Activated CD4-positive, alpha-beta T cell treated with anti-CD3 and anti-CD28 coated beads, Interleukin-10, Interleukin-2, amounts not matched to agents 100 ng/mL and 50 ng/mL, durations not matched to agents 16 hours and 8 hours (primary cell): Measurements from ENCODE around the gene ST8SIA1.
A peak's percentile ranks its signal among the peaks of the same experiment; 100 is the strongest.

ENCODE experiments used
- DNase-seq: peaks from one replicate; pipeline ENCODE4 v3.0.0-alpha.2; 2020

Gene ST8SIA1

DNA sequence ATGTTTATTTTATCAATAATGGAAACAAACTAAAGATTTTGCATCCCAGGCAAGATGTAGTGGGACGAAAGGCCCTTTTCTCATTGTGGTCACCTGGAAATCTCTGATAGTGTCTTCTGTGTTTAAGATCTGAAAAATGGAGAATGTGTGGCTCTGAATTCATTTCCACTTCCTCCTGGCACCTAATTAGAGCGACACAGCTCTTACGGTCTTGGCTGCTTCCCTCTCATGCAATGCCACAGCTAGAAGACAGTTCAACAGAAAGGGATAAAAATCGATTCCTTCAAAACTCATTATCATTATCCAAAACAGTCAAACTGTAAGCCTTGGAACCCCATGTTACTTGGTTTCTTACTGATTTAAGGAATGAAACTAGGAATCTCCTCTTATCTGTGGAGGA is 9.3 kb downstream of the ST8SIA1 start:
- no peak for DNase-seq

DNA sequence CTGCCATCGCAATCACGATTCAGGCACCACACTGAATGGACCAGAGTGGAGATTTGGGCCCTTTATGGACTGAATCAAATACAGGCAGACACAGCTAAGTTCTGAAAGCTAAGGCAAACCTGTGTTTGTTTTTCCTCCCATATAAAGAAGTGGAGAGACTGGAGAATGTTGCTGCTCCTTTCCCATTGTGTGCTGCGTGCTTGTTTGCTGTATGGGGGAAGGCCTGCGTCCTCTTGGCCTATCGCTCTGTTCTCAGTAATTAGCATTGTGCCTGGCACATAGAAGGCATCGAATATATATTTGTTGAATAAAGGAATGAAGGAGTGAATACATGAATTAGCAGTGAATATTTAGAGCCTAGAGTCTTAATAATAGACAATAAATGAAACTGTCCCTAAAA is 12.4 kb downstream of the ST8SIA1 start:
- DNase-seq, result no peak

DNA sequence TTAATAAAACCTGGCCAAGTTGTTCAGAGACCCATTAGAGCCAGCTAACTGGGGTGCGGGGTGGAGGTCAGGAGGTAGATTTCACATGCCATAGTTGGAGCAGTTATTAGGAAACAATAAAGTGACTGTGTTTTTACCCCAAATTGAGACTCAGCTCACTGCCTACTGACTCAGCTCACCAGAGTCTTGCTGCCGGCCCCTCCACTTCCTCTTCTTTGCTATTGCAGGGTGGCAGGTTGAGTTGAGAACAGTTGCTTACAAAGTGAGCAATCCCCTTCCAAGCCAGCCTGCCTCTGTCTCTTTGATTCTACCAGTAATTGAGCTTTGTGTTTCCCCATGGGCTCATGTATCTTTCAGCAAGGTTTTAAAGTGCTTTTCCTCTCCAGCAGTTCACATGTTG is 12.9 kb downstream of the ST8SIA1 start:
- peak; percentile 24 for DNase-seq

DNA sequence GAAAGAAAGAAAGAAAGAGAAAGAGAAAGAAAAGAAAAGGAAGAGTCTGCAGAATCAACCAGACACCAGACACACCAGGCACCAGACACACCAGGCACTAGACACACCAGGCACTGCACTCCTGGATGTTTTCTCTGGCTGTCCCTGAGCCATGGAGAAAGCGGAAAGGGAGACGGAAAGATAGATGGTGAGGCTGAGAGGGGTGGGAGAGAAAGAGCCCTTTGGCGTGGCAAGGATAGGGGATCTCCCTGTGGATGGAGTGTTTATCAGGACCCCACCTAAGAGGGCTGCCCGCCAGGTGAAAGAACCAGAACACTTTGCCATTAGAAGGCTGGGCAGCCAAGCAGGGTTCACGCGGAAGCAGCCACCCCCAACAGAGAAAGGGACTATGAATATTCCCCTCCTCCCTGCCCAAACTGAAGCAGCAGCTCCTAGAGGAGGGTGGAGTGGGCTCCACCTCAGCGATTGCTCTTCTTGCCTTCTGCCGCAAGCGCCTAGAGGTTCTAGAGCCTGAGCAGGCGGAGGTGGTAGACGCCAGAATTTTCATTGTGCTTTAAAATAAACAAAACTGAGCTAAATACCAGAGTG is 13.4 kb downstream of the ST8SIA1 start:
- DNase-seq, result no peak

DNA sequence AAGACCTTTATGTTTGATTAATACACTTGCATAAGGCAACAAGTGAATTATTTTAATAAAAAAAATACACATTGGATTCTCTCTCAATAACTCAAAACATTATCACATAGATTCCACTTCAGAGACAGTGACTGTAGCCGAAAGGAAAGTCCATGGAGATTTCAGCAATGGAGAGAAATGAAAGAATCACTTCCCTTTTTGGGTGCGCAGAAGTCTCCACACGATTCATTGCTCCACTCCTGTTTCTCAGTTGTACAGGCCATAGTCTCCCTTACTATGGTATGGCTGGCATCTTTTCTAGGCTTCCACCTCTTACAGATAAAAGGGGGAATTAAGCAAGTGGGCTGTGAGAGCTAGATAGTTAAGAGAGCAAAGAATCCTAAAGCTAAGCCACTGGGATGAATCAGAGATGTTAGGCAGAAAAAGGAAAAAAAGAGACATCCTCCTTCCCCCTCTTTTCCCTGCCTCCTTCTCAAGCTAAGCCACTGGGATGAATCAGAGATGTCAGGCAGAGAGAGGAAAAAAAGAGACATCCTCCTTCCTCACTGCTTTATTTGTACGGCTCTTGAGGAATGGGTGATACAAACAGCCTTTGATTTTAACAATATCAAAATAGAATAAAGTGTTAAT is 16.3 kb downstream of the ST8SIA1 start:
- no peak for DNase-seq

DNA sequence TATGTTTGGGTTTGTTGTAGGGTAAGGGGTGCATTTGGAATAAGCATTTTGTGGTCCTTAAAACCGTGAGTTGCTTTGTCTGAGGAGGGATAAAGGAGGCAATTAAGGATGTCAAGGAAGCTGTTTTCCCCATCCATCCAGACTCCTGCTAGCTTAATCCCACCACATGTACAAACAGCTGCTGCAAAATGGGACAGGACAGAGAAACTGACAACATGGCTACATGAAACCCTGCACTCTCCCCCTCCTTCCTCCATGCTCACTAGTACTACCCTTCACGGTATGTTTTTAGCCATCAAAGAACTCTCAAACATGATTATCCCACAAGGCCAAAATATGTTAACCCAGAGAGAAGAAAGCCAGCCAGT is 20.6 kb downstream of the ST8SIA1 start:
- DNase-seq, result no peak

DNA sequence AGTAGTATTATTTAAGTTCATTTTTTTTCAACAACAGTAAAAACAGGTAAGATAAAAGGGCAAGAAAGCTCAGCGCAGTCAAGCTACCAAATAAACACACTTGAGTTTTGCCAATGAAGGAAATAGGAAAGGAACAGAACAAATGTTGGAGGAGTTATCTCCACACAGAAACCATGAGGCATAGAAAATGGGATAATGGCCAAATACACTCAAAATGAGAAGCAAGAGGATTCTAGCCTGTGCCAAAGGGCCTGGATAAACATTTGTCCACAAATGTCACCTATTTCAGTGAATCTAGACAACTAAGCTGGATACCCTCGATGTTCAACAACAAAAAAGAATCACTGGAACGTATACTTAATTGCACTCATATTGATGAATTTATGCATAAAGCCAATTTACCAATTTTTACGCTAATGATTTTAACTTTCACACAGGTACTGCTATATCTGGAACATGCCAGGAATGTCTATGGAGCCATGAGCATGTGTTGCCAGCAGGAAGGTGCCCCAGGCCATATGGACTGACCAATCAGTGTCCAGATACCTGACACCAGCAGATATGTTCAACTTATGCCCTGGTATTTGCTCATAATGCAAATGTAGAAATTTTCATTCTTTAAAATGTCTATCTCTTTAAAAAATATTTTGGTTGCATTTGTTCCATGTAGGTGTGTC is 21.1 kb downstream of the ST8SIA1 start:
- no peak for DNase-seq

DNA sequence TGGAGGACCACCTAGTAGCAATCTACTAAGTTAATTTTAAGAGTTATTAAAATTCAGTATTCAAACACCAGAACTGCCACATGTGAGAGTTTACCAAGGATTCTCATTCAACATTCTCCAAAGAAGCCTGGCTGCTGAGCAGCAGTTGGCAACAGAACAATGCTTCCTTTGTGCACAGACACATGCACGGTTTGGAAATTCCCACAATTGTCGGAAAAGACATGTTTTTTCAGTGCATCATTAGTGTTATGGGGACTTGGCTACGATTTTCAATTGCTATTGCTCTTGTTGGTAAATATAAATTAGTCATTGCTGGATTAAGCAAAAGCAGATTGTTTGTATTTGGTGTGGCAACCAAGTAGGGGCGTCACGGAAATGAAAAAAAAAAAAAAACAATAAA is 22.2 kb downstream of the ST8SIA1 start:
- DNase-seq, result no peak

DNA sequence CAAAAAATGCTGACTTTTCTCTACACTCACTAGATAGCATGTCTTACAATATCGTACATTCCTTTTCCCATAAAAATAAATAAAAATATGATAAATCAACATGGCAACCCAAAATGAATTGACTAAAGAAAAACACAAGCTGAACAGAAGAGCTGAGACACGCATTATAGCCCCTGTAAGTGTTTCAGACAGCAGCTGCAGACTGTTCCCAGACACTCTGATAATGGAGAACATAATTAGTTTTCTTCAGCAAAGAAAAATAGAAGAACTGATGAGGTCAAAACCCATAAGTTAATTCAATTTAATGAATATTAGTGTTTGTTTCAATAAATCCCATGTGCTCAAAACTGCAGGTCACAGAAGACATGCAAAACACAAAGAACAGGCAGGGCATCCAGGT is 23.8 kb downstream of the ST8SIA1 start:
- DNase-seq, result no peak

DNA sequence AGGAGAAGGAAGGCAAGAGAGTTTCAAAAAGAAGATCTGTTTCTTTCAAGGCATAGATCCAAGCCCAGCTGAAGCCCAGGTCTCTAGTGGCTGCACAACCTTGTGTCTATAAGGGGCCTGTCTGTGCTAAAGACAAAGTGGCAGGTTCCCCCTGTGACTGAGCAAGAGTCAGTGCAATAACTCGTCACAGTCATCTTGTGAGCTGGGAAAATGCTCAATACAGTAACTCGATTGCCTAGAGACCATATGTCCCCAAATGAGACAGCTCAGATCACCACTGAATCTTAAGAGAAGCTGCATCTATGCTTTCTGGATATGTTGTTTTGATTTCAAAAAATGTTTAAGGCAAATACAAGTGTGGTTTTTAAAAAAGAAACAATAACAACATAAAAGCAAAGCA is 24.2 kb downstream of the ST8SIA1 start:
- DNase-seq, result no peak

DNA sequence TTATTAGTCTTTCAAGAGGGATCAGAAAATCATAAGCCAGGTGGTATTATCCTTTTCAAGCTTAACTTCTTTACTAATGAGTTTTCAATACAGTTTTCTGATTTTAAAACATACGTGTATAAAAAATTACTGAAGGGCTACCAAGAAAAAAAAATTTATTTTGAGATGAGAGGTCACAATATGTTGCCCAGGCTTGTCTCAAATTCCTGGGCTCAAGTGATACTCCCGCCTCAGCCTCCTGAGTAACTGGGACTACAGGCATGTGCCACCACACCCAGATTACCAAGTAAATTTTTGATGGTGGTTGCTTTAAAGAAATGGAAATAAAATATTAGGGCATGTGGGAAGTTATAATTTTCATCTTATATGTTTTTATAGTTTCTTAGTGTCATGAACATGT is 26.7 kb downstream of the ST8SIA1 start:
- DNase-seq, result no peak

DNA sequence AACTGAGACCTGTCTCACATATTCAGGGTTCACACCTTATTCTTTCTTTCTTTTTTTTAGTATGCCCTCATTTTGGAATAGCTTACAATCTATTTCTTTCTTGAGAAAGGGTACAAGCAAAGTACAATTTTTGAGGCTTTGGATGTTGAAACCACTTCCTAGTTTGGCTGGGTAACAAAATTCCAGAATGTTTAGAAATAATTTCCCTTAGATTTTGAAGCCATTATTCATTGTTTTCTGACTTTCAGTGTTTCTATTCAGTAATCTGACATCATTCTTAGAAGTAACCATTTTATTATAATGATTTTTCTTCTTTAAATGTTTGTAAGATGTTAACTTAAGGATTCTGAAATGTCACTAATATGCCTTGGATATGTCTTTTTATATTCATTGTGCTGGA is 28.2 kb downstream of the ST8SIA1 start:
- no peak for DNase-seq

DNA sequence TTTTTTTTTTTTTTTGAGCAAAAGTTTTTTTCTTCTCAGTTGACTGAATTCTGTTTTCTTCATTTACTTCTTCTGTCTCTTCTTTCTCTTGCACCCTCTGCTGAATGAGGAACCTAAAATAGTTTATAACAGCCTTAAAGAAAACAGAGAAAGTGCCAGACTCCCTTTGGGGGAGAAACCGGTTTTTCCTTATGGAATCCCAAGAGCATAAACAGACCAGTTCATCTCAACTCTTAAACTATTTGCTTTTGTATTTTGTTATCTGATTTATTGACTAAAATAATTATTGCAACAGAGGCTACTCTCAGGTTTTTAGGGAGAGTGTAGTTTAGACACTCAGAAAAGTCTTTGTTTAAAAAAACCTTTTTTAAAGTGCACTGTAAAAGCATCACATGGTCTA is 30.2 kb downstream of the ST8SIA1 start:
- no peak for DNase-seq

DNA sequence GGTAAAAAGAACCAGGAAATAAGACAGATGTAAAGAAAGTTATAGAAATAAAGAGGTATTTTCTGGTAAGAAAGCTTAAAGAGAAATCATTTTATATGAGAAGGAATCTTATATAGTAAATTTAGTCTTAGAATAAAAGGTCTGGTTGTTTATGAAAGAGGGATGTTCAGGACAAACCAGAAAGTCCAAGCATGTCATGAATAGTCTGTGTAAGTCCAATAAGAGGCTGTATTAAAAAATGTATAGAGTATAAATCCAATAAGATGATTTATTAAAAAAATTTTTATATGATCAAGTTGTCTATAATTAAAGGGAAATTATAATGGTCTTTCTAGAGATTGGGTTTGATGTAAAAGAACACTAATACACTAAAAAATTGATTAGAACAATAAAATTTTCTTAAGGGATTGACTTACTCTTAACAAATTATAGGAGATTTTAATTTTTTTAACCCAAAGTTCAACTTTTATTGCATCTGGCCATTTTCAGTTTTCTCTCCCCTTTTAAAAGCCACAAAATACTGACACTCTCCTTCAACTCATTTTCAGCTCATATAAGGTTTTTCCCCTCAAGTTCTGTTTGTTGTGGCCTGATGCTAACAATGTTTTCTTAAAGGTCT is 35.1 kb downstream of the ST8SIA1 start:
- no peak for DNase-seq

DNA sequence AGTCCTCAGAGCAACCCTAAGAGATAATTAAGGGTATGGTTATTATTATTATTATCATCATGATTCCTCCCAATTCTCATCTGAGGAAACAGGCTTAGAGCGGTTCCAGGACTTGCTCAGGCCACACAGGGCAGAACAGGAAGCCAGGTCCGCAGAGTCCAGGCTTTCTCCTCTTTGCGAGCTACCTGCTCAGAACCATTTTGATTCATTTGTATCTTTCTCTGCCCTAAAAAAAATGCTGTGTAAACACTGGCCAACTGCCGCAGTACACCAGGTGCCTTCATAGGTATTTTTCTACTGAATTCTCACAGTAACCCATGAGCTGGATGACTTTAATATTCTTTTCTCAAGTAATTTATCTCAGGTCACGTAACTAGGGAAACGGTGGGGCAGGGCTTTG is 45.3 kb downstream of the ST8SIA1 start:
- no peak for DNase-seq

DNA sequence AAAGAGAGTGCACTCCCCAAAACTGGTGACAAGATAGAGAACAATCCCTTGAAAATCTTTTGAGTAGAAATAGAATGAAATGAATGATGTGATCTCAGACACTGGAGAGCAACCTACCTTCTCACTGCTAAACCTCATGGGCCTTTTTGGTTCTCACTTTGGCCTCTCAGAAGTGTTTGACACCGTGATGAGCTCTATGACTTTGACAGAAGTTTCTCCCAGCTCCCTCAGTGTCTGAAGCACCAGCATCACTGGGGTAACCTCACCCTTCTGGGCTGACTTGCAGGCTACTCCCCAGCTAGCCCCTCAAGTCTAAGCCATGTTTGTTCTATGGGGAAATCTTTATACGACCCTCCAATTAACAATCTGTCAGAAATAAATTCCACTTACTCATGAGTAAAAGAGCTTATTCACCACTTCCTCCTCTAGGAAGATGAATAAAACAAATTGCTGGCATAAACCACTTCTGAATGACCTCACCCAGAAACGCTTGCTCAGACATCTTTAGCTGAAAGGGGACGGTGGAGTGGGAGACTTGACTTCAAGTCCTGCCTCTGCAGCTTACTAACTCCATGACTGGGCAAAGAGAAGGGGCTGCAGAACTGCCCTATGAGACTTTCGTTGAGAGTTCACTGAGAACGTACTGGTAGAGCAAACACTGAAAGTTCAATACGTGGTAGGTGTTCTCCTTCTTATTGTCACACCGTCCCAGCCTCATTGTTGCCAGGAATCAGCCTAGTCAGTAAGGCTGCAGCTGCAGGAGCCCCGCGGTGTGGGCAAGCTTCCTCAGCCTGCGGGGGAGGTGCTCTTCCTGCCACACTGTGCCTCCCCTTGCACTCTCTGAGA is 46.5 kb downstream of the ST8SIA1 start:
- peak; percentile 30 for DNase-seq

DNA sequence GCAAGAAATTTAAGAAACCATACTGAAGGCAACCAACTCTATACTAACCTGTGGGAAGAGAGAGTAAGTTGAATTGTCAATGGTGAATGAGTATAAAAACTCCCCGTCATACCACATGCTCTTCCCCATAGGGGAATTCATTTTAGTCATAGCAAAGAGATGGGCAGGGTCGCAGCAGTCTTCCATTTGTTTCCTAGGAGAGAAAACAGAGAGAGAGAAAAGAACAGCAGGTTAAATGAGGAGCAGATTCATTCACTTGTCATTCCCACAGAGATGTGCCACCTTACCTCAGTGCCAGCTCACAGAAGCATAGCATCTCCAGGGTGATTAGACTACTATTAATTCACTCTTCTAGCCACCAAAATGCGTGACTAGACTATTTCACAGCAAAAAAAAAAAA is 47.4 kb downstream of the ST8SIA1 start:
- no peak for DNase-seq

DNA sequence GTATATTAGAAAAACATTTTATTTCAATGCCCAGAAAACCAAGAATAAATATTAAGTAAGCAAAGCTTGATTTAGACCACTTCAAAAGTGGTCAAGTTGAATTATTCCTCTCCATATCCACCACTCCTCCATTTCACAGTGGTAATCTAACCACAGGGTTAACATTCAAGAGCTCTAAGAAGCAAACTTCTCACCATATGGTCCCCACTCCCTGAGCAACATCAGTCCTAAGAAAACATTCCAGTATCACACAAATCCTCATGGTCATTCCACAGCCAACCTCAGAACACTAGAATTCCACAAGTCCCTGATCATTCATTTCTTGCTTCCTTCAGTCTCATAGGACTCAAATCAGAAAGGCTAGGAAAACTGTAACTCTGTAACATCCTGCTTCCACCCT is 47.9 kb downstream of the ST8SIA1 start:
- no peak for DNase-seq

DNA sequence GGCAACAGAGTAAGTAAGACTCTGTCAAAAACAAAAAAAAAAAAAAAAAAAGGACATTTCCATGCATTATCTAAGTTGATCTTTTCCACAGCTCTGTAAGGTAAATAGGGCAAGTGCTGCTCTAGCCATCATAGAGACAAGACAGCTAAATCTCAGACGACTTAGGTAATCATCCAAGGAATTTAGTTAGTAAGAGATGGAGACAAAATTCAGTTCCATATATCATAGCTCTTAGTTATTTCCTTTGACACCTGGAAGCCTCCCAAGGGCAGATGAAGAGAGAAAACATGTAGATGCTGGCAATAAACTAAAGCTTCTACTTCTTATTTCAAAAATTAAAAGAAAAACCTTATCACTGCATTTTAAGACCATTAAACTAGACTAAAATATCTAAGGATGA is 48.7 kb downstream of the ST8SIA1 start:
- no peak for DNase-seq

DNA sequence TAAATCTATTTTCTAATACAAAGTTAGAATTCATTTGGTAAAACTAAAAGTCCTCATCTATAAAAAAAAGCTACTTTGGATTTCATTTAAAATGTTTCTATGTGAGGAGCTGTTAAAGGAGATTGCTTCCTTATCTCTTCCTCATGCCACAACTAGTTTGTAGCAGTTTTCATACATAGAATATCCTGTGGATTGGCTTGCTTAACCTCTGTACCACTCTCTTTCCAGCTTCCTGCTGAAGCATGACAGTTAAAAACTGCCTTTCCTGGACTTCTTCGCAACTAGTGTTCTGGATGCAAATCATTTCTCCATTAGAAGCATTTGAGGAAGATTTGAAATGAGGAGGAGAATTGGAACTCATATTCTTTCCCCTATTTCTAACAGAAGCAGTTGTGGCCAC is 49.6 kb downstream of the ST8SIA1 start:
- no peak for DNase-seq

DNA sequence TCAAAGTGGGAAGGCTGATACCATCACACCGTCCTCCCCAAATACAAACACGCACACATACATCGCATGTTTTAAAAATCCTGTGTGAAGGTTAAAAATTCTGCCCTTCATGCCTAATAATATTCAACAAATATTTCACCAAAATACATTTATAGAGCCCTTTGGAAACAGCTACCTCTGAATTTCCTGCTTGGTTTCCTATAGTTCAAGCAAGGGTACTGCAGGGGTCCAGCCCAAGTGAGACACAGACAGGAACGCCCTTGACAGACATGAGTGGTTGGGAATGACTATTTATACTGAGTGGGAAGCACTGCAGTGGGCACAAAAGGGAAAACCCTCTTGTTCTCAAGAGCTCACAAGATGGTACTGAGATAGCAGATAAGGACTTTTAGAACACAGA is 51.0 kb downstream of the ST8SIA1 start:
- DNase-seq, result no peak

DNA sequence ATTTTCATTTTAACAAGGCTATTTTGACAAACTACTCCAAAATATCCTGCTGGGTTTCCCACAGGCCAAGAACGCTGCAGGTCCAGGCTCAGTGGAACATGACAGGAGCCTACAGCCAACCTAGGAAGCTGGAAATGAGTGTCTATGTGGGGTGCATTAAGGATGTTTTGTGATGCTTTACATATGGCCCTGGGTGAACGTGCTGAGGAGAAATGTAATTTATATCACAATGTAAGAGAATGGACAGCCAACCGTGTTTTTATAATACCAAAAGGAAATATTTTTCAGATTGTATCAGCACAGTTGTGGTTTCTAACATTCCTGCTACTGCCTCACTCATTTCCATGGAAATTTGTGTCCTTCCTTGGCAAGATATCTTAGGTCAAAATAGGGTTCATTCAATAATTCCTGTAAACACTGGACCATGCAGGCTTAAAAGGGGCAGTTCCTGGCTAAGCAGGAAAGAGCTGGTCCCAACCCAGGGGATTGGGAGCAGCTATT is 51.5 kb downstream of the ST8SIA1 start:
- DNase-seq, result no peak

DNA sequence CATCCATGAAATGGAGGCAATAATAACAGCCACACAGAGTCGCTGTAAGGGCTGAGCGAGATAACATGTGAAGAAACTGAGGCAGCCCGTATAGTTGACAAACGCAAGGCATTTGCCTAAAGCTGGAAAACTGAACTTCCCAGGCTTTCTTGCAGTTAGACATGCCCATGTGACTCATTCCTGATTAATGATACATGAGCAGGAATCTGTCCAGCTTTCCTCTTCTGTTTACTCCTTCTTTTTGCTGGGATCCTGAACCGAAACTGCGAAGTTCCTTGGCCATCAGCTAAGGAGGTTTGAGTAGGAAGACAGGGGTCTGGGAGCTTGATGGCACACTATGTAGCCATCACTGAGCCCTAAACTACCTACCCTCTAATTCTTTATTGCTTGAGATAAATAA is 52.2 kb downstream of the ST8SIA1 start:
- DNase-seq, result no peak
